HG02970 (cell line): ENCODE results near the gene CMSS1.

Experiments
- ATAC-seq: cut with Tn5 transposase; IDR thresholded peaks from one replicate; pipeline ENCODE4 v1.9.1; 2021; ENCODE audit warnings: mild to moderate bottlenecking, moderate library complexity, moderate number of reproducible peaks; ENCODE audit not compliant: unreplicated experiment, low FRiP score

CMSS1 gene

GRCh38 chr3:99896482-99896881 is 78.8 kb downstream of the CMSS1 start:
- ATAC-seq, result no peak

- no peak for ATAC-seq
Measured at GRCh38 chr3:99899603-99900002, 81.9 kb downstream of the CMSS1 start.

- ATAC-seq, result no peak
Measured at GRCh38 chr3:99900248-99900647, 82.6 kb downstream of the CMSS1 start.

- ATAC-seq, result no peak
Measured at GRCh38 chr3:99901200-99901926, 83.7 kb downstream of the CMSS1 start.

DNA sequence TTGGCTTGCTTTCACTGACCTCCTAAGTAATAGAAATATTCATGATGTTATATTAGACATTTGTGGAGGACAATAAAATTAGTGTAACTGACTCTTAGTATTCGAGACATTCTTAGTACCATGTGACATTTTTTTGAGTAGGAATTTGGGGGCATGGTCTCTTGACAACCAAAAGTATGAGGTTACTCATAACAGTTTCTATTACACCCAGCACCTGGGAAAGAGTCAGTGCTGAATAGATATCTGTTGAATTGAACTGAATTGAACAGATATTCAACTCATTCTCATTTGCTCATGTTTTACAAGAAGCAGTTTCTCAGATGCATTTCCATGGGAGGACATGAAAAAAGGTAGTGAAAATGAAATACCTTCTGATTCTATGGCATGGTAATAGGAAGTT is 84.4 kb downstream of the CMSS1 start:
- no peak for ATAC-seq

- ATAC-seq, result no peak
Measured at GRCh38 chr3:99903869-99904268, 86.2 kb downstream of the CMSS1 start.

DNA sequence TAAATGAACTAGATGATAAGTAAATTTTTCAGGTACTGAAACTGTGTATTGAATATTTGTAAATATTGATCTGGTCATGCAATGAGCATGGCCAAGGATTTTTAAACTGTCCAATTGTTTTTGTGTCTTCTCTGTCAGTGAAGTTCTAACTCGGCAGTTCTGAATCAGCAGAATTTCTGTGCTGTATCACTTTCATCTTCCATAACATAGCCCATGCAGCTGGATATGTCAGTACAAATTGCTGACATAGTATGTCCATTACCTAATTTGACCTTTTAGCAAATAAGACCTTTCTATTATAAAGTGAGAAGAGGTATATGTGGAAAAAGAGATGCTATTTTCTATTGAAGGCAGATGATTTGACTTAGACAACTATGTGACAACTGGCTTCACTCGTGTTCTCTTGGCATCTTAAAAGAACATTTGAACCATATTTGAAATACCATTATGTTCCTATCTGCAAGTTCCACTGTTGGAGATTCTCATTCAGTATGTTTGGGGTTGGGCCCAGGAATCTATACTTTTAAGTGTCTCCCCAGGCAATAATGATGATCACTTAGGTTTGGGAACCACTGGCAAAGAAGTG is 90.4 kb downstream of the CMSS1 start:
- ATAC-seq, result no peak

DNA sequence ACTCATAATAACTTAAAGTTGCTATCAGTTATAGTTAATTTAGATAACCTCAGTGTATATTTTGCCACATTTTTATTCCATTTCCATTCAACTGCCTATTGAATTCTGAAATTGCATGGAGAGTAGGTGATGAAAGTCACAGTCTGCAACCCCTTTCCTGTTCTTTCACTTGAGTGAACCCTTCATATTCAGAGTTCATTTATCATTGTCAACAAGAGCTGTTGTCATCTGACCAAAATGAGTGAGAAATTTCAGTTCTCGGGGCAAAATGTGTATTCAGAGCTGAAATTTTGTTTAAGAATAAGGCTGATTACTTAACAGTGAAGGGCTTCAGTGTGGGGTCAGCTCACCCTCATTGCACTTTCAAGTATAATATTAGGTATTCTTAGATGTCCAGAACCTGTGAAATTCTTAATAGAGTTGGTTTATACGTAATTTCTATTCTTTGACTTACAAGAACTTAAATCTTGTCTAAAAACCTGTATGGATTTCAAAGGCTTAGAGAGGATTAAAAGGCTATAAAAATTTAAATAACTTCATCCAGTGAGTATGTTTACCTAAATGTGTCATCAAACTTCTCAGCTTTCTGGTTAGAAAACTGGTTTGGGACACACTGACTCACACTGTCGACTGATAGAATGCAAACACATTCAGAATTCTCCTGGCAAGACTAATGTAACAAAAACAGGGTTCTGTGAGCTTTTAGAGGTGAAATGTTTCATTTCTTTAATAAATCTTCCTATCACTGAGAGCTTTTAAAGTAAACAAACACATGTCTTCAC is 92.2 kb downstream of the CMSS1 start:
- no peak for ATAC-seq

- ATAC-seq, result no peak
Measured at GRCh38 chr3:99910752-99911290, 93.2 kb downstream of the CMSS1 start.

GRCh38 chr3:99911433-99911832 is 93.8 kb downstream of the CMSS1 start:
- ATAC-seq, result no peak

DNA sequence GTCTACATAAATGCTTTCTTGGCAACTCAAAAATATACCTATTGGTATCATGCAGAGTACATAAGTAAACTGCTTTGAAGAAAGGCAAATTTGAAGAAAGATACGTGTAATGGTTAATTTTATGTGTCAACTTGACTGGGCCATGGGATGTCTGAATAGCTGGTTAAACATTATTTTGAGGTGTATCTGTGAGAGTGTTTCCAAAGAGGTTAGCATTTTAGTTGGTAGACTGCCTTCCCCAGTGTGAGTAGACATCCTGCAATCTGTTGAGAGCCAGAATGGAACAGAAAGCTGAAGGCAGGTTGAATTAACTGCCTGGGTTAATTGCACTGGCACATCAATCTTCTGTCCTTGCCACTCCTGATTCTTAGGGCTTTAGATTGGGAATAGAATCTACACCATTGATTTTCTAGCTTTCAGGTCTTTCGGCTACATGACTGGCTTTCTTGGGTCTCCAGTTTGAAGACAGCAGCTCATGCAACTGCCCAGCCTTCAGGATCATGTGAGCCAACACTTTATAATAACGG is 98.3 kb downstream of the CMSS1 start:
- no peak for ATAC-seq

- no peak for ATAC-seq
Measured at GRCh38 chr3:99918715-99919114, 101.1 kb downstream of the CMSS1 start.

DNA sequence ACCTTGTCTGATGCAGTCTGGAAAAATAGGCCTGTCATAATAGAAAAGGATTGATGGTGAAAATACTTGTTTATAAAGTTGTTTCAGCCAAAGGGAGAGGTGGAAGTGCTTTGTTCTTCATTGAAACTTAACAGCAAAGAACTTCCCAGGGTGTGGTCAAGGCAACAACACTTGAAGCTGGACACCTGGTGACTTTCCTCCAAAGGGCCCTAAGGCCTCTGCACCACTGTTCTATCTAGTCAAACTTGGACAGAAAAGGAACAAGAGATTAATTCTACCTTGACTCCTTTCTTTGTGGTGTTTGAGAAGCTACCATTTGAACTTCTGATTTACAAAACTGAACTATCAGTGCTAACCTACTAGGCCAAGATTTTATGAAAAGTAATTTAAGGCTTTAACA is 102.0 kb downstream of the CMSS1 start:
- ATAC-seq, result no peak

- ATAC-seq, result no peak
Measured at GRCh38 chr3:99920481-99921376, 103.1 kb downstream of the CMSS1 start.

GRCh38 chr3:99921377-99921695 is 103.7 kb downstream of the CMSS1 start:
- ATAC-seq, result no peak

DNA sequence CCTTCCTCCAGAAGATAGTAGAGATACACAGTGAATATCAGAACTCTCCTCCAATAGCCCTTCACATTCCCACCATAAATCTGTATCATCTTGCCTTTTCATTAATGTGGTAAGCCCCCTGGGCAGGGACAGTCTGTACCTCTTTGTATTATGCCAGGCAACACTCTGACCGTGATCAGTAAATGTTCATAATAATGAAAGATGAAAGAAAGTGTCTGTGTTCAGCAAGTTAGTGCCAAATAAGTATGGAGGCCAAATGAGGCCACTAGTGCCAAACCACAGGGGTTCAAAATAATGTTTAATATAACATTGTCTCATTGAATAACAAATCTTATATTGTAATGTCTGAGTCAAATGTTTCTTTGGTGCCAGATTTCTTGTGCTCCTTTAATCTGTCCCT is 104.3 kb downstream of the CMSS1 start:
- ATAC-seq, result no peak

DNA sequence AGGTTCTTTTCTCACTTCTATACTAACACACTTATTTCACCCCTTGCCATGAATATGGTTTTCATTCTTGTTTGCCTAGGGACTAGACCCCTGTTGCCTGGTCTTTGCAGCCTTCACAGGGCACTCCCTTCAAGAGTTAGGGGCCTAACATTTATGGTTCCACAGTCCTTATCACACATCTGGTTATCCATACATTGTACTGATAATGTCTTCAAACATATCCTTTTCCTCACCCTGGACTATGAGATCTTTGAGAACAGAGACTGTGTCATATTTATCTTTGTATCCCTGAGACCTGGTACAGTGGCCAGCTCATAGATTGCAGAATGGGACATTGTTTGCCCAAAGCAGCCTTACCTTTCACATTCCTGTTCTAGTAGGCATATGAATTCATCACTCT is 106.2 kb downstream of the CMSS1 start:
- ATAC-seq, result no peak

- no peak for ATAC-seq
Measured at GRCh38 chr3:99925584-99926230, 108.0 kb downstream of the CMSS1 start.

- no peak for ATAC-seq
Measured at GRCh38 chr3:99927671-99928457, 110.2 kb downstream of the CMSS1 start.
